Caco-2 (cell line): ENCODE data around the gene CACNA1S. TPM values are rescaled to one million over a fixed set of nuclear protein-coding genes. Genes with fewer than 3 reads are reported as not detected.
A peak's percentile ranks its signal among the peaks of the same experiment; 100 is the strongest.

ENCODE experiments used
- BruUV-seq: library from RNA; stranded (reverse); fragments of 400-500 nt; replicated peaks from 2 replicates; lab custom pipeline; 2021; lab: Mats Ljungman, UMichigan
- CTCF ChIA-PET: fragments of 300-600 bp; sonication (Branson Sonifier 250); formaldehyde crosslinking; loops from one replicate; lab custom pipeline; 2022; ENCODE audit warnings: antibody characterized with exemption; lab: Charles Lee
- POLR2A ChIA-PET: fragments of 300-600 bp; sonication (Branson Sonifier 250); formaldehyde crosslinking; loops from one replicate; lab custom pipeline; 2022; ENCODE audit warnings: antibody characterized with exemption; lab: Charles Lee
- DNase-seq, 2 experiments: peaks; one replicate each; pipeline versions ENCODE4 v3.0.0 to v3.0.0-alpha.2; 2020 to 2022
- H3K27me3 ChIP-seq: replicated peaks from 2 replicates; pipeline ENCODE4 v1.6.0; 2011; ENCODE audit warnings: low read length; ENCODE audit not compliant: control insufficient read depth, insufficient read depth
- H3K36me3 ChIP-seq: 2 replicates; pipeline ENCODE4 v1.5.1; 2011; ENCODE audit warnings: low read length; ENCODE audit not compliant: control insufficient read depth, insufficient read depth
- H3K4me1 ChIP-seq: fragments of 250-450 bp; sonication (Bioruptor Pico); 2 replicates; pipeline ENCODE4 v1.5.1; 2020; ENCODE audit warnings: mild to moderate bottlenecking
- H3K4me3 ChIP-seq: 2 replicates; pipeline ENCODE4 v1.5.1; 2011; ENCODE audit warnings: low read depth, mild to moderate bottlenecking, control low read depth, low read length
- H3K9me3 ChIP-seq: fragments of 250-450 bp; sonication (Bioruptor Pico); 2 replicates; pipeline ENCODE4 v1.5.1; 2020; ENCODE audit warnings: mild to moderate bottlenecking, moderate library complexity
- H3K27ac Mint-ChIP-seq: one replicate; pipeline ENCODE4 v1.8.0; 2022; ENCODE audit warnings: mixed read lengths; ENCODE audit not compliant: unreplicated experiment
- H3K27me3 Mint-ChIP-seq: one replicate; pipeline ENCODE4 v1.8.0; 2022; ENCODE audit warnings: mixed read lengths; ENCODE audit not compliant: insufficient read depth, unreplicated experiment
- H3K36me3 Mint-ChIP-seq: one replicate; pipeline ENCODE4 v1.8.0; 2022; ENCODE audit warnings: mild to moderate bottlenecking, mixed read lengths; ENCODE audit not compliant: insufficient read depth, unreplicated experiment
- H3K4me1 Mint-ChIP-seq: one replicate; pipeline ENCODE4 v1.8.0; 2022; ENCODE audit warnings: low read depth, mixed read lengths; ENCODE audit not compliant: unreplicated experiment
- H3K4me3 Mint-ChIP-seq: one replicate; pipeline ENCODE4 v1.8.0; 2022; ENCODE audit warnings: mild to moderate bottlenecking, moderate library complexity, mixed read lengths; ENCODE audit not compliant: unreplicated experiment
- H3K9me3 Mint-ChIP-seq: one replicate; pipeline ENCODE4 v1.8.0; 2022; ENCODE audit warnings: mixed read lengths; ENCODE audit not compliant: unreplicated experiment
- CTCF ChIP-seq, 2 experiments: fragments of 200-600 bp in 1 of 2; IDR thresholded peaks; 1 replicate in 1 of 2; 2 replicates in 1 of 2; pipeline versions ENCODE4 v1.5.1 to v1.8.0; 2011 to 2022; ENCODE audit warnings: antibody characterized with exemption in 1 of 2, control low read depth in 1 of 2, inconsistent platforms in 1 of 2, low read depth in 1 of 2, low read length in 1 of 2, mild to moderate bottlenecking in 1 of 2, moderate library complexity in 1 of 2; ENCODE audit not compliant: insufficient read depth in 1 of 2, severe bottlenecking in 1 of 2, unreplicated experiment in 1 of 2
- intact Hi-C: fragments of 100-400 bp; cut with micrococcal nuclease; formaldehyde crosslinking; loops from one replicate; pipeline ENCODE4 v1.10.0; 2022; ENCODE audit not compliant: unreplicated experiment
- total RNA-seq: library from RNA; stranded (reverse); gene quantifications from 2 replicates; pipeline ENCODE4 v1.2.3, GENCODE V29; 2022

Gene CACNA1S
- total RNA-seq, 1 experiment from 2014 or later: 0.07 TPM

DNA sequence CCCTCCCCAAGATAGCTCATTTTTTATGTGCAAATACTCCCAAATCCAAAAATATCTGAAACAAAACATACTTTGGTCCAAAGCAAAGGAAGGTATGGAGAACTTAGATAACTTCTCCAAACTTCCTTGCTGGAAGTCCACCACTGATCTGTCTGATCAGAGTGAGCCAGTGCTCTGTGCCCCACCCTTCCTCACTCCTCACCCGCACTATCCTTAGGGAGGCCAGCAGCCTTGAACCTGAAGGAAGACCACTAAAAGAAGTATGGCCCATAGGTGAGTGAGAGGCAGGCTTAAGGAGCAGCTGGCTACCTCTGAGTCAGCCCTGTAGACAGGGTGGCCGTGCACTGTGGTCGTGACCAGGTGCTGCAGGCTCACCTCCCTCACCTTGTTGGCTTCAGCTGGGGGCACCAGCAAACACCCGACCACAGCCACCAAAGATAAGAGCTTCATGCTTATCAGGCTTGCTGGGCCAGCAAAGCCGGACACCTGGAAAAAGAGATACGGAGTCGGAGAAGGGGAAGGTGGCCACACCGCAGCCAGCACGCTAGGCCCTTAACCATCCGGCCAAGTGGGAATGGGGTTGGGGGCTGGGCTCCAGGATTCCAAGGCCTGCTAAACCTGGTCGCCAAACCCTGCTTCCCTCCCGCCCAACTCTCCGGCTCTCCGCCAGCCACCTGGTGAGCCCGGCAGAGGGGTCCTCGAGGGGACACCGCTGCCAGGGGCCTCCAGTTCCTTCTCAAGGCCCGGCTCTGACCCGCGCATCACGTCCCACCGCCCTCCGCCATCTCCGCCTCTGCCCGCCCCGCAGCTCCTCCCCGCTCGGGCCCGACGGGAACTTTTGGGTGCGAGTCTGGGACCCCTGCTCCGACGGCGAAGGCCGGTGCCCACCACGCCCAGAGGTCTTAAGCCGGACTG is 41.5 kb upstream of the CACNA1S start:
- H3K9me3 Mint-ChIP-seq: no peaks in the 10 kb centered on the region
- peak overlapping the region; percentile 86 for H3K4me3 ChIP-seq
- TSS peak; percentile 34 for BruUV-seq
- H3K27me3 ChIP-seq: no peaks in the 10 kb centered on the region
- H3K27ac Mint-ChIP-seq: peak overlapping the region; percentile 86
- TF ChIP-seq CTCF (IDR thresholded peaks at IDR 0.05; ENCODE audit: insufficient read depth in 1 of 2, low read depth in 1 of 2, low read length in 1 of 2, severe bottlenecking in 1 of 2, unreplicated experiment in 1 of 2): no peak
- ChIA-PET POLR2A (interaction anchor here (0.6 to 1.4 kb wide), 3 partner anchors 14 to 18 kb away, joined by 3 to 6 read pairs (median 5); no protein-coding TSS in a partner anchor), CTCF (interaction anchor here (0.6 to 1.6 kb wide), 6 partner anchors 16 to 531 kb away, joined by 3 to 10 read pairs (median 4); no protein-coding TSS in a partner anchor)
- H3K9me3 ChIP-seq: no peaks in the 10 kb centered on the region
- DNase-seq: peak in 1 of 2 experiments; percentile 13
- peak overlapping the region; percentile 84 for H3K4me3 Mint-ChIP-seq
- no peaks in the 10 kb centered on the region for H3K27me3 Mint-ChIP-seq
- H3K36me3 Mint-ChIP-seq: peaks cover 34% of the 10 kb centered on the region
- peaks cover 12% of the 10 kb centered on the region for H3K4me1 ChIP-seq
- peaks cover 6% of the 10 kb centered on the region for H3K36me3 ChIP-seq
- no peaks in the 10 kb centered on the region for H3K4me1 Mint-ChIP-seq
- intact Hi-C loops: loop anchor here (1.0 kb wide), 1 partner anchor 17 kb away; no protein-coding TSS in a partner anchor

DNA sequence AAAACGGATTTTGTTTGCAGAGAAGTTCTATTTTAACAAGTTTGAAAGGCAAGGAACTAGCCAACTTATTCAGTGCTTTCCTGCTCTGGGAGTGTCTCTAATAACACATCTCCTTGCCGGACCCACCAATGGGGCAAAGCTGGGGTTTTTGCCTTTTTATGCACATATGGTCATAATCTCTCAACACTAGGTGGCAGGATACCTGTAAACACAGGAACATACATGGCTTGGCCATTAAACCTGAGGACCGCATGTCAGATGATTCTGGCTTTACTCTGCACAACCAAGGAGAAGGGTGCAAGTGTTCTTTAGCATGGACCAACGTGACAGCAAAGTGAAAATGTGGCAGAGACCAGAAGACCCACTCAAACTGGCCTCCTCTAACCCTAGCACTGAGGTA is 37.2 kb upstream of the CACNA1S start:
- H3K36me3 Mint-ChIP-seq: peaks cover 41% of the 10 kb centered on the region

More for the DNA sequence above, 37.2 kb upstream of the CACNA1S start:
- Histone ChIP-seq H3K4me3 (no peak overlapping the region), H3K36me3 (peaks cover 10% of the 10 kb centered on the region), H3K27me3 (no peaks in the 10 kb centered on the region), H3K9me3 (no peaks in the 10 kb centered on the region), H3K4me1 (peaks cover 6% of the 10 kb centered on the region; the same call in 1 of the 2 replicates)
- peak in 1 of 2 experiments; percentile 55 for DNase-seq
- peak; percentile 54 to 69 for TF ChIP-seq CTCF (IDR thresholded peaks at IDR 0.05; ENCODE audit: insufficient read depth in 1 of 2, low read depth in 1 of 2, low read length in 1 of 2, severe bottlenecking in 1 of 2, unreplicated experiment in 1 of 2)
- ChIA-PET CTCF (interaction anchor here (0.7 to 2.9 kb wide), 6 partner anchors 9 to 159 kb away, joined by 3 to 12 read pairs (median 6); no protein-coding TSS in a partner anchor), POLR2A (interaction anchor here (0.6 kb wide), 1 partner anchor 25 kb away, joined by 4 read pairs; no protein-coding TSS in a partner anchor)
- H3K4me1 Mint-ChIP-seq: no peaks in the 10 kb centered on the region
- H3K27me3 Mint-ChIP-seq: no peaks in the 10 kb centered on the region
- intact Hi-C loops: loop anchor here (1.0 kb wide), 3 partner anchors 21 to 74 kb away; no protein-coding TSS in a partner anchor
- no peaks in the 10 kb centered on the region for H3K9me3 Mint-ChIP-seq
- H3K4me3 Mint-ChIP-seq: no peak overlapping the region
- BruUV-seq: no TSS peak
- no peak overlapping the region for H3K27ac Mint-ChIP-seq
